Measurements from ENCODE around the gene IRF2BP2. TPM values are rescaled to one million over a fixed set of nuclear protein-coding genes. Genes with fewer than 3 reads are reported as not detected.

IRF2BP2 gene
- total RNA-seq, 1 donor from 2014 or later = 72.9 TPM

DNA sequence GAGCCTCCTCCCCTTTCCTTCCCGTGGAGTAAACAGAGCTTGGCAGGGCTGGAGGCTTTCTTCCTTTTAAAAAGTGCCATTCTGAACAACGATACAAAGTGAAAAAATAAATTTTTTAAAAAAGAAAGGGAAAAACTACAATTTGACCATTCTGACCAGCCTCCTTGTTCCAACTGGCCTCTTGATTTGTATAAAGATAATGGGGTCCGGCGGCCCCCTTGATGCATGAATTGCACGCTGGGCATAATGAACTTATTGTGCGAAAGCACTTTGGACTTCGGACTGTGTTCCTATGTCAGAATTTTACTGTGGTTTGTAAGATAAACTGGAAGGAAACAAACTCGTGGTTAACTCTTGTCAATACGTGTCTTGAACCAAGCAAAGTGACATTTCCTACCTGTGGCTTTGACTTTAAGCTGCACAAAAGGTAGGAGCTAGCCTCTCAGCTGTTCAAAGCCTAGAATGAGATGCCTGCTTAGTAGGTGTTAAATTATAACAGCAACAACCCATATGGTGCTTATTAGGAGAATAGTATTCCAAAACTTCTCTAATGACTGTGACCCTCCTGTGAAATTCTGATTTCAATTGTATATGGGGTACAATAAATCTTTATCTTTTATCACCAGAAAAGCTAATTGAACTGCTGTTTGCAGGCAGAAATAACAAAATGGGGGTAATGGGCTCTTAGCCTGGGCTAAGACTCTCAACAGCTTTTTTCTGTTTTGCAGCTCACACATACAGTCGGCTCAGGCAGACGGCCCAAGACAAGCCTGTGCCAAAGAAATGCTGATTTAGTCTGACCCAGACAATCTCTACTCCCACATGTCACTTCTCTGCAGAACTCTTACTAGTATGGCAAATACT is 9.3 kb downstream of the IRF2BP2 start:
- Histone ChIP-seq H3K27ac (peak overlapping the region; percentile 100), H3K9me3 (no peaks in the 10 kb centered on the region), H3K4me1 (peaks cover 70% of the 10 kb centered on the region), H3K4me3 (peak overlapping the region; percentile 44 to 51), H3K36me3 (no peaks in the 10 kb centered on the region), H3K27me3 (no peaks in the 10 kb centered on the region)
- intact Hi-C loops (cut with DNase I) = loop anchor here (5.0 kb wide), 1 partner anchor 98 kb away; no protein-coding TSS in a partner anchor
- no peak for DNase-seq (ENCODE audit: extremely low spot score in 2 of 2)
- TF ChIP-seq POLR2A (IDR thresholded peaks at IDR 0.05) (no peak), POLR2AphosphoS5 (IDR thresholded peaks at IDR 0.05; ENCODE audit: insufficient read depth in 1 of 2, low read depth in 1 of 2) (no peak)
- TF ChIP-seq, protein P1, sequence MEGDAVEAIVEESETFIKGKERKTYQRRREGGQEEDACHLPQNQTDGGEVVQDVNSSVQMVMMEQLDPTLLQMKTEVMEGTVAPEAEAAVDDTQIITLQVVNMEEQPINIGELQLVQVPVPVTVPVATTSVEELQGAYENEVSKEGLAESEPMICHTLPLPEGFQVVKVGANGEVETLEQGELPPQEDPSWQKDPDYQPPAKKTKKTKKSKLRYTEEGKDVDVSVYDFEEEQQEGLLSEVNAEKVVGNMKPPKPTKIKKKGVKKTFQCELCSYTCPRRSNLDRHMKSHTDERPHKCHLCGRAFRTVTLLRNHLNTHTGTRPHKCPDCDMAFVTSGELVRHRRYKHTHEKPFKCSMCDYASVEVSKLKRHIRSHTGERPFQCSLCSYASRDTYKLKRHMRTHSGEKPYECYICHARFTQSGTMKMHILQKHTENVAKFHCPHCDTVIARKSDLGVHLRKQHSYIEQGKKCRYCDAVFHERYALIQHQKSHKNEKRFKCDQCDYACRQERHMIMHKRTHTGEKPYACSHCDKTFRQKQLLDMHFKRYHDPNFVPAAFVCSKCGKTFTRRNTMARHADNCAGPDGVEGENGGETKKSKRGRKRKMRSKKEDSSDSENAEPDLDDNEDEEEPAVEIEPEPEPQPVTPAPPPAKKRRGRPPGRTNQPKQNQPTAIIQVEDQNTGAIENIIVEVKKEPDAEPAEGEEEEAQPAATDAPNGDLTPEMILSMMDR (IDR thresholded peaks at IDR 0.05) = no peak

DNA sequence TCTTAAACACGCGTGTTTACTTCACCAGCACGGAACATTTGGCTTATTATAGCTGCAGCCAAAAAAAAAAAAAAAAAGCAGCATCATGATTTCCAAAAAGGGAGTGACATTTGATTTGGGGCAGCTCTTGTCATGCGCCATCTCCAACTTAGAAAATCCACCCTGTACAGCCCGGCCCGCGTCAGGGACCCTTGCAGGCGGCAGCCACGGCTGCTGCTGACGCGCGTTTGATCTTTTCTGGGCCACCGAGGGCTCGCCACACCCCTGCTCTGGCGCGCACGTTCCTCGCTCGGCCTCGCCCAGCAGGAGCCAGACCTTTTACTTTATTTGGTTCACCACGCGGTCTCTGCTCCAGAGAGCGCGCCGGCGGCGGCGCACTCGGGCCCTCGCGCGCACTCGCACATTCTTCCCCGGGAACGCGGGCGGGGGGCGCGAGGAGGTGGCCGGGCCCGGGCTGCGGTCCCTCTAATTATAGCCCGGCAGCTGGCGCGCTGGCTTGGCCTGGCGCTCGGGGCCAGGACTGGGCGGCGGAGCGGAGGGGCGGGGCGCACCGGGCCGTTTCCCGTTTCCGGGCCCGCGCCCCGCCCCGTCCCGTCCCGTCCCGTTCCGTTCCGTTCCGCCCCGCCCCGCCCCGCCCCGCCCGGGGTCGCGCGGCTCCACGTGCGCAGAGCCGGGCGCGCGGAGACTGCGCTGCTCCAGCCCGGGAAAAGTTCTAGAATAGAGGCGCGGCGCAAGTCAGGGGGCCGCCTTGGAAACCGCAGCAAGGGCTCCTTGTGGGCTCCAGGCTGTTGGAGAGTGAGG is 10.2 kb downstream of the IRF2BP2 start:
- no peaks in the 10 kb centered on the region for H3K27me3 ChIP-seq
- H3K27ac ChIP-seq = peak overlapping the region; percentile 100
- DNase-seq (ENCODE audit: extremely low spot score in 2 of 2) = peak in 1 of 2 donors; percentile 81
- H3K36me3 ChIP-seq = no peaks in the 10 kb centered on the region
- peak overlapping the region; percentile 44 to 51 for H3K4me3 ChIP-seq
- TF ChIP-seq, protein P1 (IDR thresholded peaks at IDR 0.05) = no peak
- TF ChIP-seq POLR2A (IDR thresholded peaks at IDR 0.05) (peak in 1 of 2 donors; percentile 72), POLR2AphosphoS5 (IDR thresholded peaks at IDR 0.05; ENCODE audit: insufficient read depth in 1 of 2, low read depth in 1 of 2) (peak; percentile 56 to 83)
- peaks cover 62% of the 10 kb centered on the region for H3K4me1 ChIP-seq
- intact Hi-C loops (cut with DNase I) = loop anchor here (5.0 kb wide), 1 partner anchor 98 kb away; no protein-coding TSS in a partner anchor
- no peaks in the 10 kb centered on the region for H3K9me3 ChIP-seq

DNA sequence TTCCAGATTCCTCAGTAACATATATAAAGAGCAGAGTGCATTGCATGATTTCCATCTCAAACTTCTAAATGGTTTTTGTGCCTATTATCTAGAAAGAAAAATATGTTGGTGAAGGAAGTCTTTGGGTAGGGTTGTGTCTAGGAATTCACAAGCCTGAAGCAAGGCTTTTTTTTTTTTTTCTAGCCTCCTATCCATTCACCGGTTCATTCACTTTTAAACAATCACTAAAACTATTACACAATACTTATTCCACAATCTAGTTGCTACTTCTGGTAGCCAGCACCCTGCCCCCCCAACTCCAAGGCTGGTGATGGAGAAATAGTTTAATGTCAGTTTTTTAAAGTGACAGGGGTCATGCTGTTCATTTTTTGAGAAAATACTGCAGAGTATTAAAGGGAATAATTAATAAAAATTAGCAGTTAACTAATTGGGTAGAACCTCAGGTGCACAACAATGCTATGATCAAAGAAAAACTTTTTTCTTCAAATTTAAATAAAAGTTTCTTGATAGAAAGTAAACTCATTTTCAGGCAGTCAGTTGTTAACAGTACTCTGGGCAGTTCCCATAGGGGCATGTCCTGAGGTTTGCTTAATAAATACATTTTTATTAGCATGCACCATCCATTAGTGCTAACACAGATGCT is 10.9 kb downstream of the IRF2BP2 start:
- Histone ChIP-seq H3K4me3 (peak overlapping the region; percentile 44 to 51), H3K27ac (peak overlapping the region; percentile 100), H3K9me3 (no peaks in the 10 kb centered on the region), H3K27me3 (no peaks in the 10 kb centered on the region), H3K36me3 (no peaks in the 10 kb centered on the region), H3K4me1 (peaks cover 54% of the 10 kb centered on the region)
- TF ChIP-seq POLR2AphosphoS5 (IDR thresholded peaks at IDR 0.05; ENCODE audit: insufficient read depth in 1 of 2, low read depth in 1 of 2) (no peak), POLR2A (IDR thresholded peaks at IDR 0.05) (no peak)
- TF ChIP-seq, protein P1 (IDR thresholded peaks at IDR 0.05) = no peak
- intact Hi-C loops (cut with DNase I) = no loop called here
- DNase-seq (ENCODE audit: extremely low spot score in 2 of 2) = peak in 1 of 2 donors; percentile 6

DNA sequence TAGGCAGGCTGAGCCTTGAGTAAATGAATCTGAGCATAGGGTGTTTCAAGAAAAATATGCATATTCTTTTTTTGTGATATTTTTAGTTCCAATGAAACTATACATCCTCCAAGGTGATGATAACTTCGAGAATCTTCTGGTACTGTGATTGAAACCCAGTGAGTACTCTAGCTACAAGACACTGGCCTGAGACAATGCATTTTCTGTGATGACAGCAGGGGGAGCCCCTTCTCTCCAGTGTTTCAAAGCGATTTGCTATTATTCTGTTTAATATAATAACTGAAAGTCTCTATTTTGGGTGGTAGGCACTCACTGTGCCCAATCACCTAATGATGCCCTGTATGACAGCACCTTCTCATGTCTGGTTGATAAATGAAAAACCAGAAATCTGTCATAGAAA is 12.1 kb downstream of the IRF2BP2 start:
- Histone ChIP-seq H3K36me3 (no peaks in the 10 kb centered on the region), H3K9me3 (no peaks in the 10 kb centered on the region), H3K27ac (peak overlapping the region; percentile 100), H3K4me3 (no peak overlapping the region), H3K27me3 (no peaks in the 10 kb centered on the region), H3K4me1 (peaks cover 42% of the 10 kb centered on the region)
- no peak for DNase-seq (ENCODE audit: extremely low spot score in 2 of 2)
- TF ChIP-seq, protein P1 (IDR thresholded peaks at IDR 0.05) = peak in 1 of 3 experiments; percentile 39
- no peak for TF ChIP-seq POLR2A (IDR thresholded peaks at IDR 0.05)
- intact Hi-C loops (cut with DNase I) = no loop called here
